Right atrium auricular region (tissue), 2 donors: ENCODE results near the gene AGK. TPM values are rescaled to one million over a fixed set of nuclear protein-coding genes. Genes with fewer than 3 reads are reported as not detected.
"Not testable (repeated sequence)": the region's sequence is repeated elsewhere in the genome, so short reads cannot be mapped to it uniquely, and the experiment has no call there.

Experiments used
- DNase-seq: peaks from one replicate; pipeline ENCODE4 v3.0.0-alpha.2; 2019; ENCODE audit warnings: low spot score
- H3K27ac ChIP-seq, 2 donors: fragments of 200-600 bp; sonication (generic); 1 replicate in 1 of 2; 2 replicates in 1 of 2; pipeline ENCODE4 v1.5.1; 2016 to 2019
- H3K27me3 ChIP-seq, 2 donors: fragments of 200-600 bp; sonication (generic); one replicate each; pipeline versions ENCODE4 v1.5.1 to v1.6.0; 2017 to 2019
- H3K36me3 ChIP-seq: fragments of 200-600 bp; sonication (generic); one replicate; pipeline ENCODE4 v1.5.1; 2016
- H3K4me1 ChIP-seq, 2 donors: fragments of 200-600 bp; sonication (generic); one replicate each; pipeline versions ENCODE4 v1.5.1 to v1.6.0; 2017 to 2019
- H3K4me3 ChIP-seq, 2 donors: fragments of 200-600 bp; sonication (generic); 1 replicate in 1 of 2; 2 replicates in 1 of 2; pipeline ENCODE4 v1.5.1; 2017 to 2019; ENCODE audit warnings: mild to moderate bottlenecking in 1 of 2, moderate library complexity in 1 of 2
- H3K9me3 ChIP-seq, 2 donors: fragments of 200-600 bp; sonication (generic); one replicate each; pipeline ENCODE4 v1.5.1; 2019
- total RNA-seq, 2 donors: library from RNA; depleted of rRNA; stranded (reverse); fragments of >200 nt; gene quantifications; one replicate each; pipeline ENCODE4 v1.1.0, GENCODE V29; 2016
- TF ChIP-seq, protein P1 (sequence below), 2 donors: fragments of 200-600 bp; sonication (generic); IDR thresholded peaks; one replicate each; pipeline ENCODE4 v1.5.1; 2019; ENCODE audit warnings: antibody characterized with exemption in 2 of 2

Gene AGK
- total RNA-seq, 2 donors from 2014 or later: 24.2 to 41.9 TPM

DNA sequence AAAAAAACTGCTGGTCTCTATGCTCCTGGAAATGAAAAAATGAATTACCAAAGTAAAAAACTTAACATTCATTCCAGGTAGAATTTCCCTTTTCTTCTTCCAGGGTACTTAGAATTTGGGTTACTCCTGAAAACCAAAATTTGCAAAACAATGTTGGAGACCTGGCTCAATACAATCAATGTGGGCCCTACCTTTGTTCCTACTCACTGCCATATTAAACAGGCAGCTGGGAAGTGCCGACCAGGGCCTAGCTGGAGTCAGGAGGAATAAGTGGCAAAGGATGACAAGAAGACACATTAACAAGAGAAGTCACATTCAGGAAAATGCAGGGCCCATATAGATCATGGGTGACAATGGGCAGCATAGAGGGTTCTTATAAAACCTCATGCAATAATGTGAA lies 6.4 kb upstream of the AGK start:
- TF ChIP-seq, protein P1, sequence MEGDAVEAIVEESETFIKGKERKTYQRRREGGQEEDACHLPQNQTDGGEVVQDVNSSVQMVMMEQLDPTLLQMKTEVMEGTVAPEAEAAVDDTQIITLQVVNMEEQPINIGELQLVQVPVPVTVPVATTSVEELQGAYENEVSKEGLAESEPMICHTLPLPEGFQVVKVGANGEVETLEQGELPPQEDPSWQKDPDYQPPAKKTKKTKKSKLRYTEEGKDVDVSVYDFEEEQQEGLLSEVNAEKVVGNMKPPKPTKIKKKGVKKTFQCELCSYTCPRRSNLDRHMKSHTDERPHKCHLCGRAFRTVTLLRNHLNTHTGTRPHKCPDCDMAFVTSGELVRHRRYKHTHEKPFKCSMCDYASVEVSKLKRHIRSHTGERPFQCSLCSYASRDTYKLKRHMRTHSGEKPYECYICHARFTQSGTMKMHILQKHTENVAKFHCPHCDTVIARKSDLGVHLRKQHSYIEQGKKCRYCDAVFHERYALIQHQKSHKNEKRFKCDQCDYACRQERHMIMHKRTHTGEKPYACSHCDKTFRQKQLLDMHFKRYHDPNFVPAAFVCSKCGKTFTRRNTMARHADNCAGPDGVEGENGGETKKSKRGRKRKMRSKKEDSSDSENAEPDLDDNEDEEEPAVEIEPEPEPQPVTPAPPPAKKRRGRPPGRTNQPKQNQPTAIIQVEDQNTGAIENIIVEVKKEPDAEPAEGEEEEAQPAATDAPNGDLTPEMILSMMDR (IDR thresholded peaks at IDR 0.05): no peak
- Histone ChIP-seq H3K4me1 (peaks cover 0 to 7% of the 10 kb centered on the region in 2 donors), H3K36me3 (no peaks in the 10 kb centered on the region), H3K27ac (no peak overlapping the region), H3K9me3 (no peaks in the 10 kb centered on the region), H3K4me3 (no peak overlapping the region), H3K27me3 (no peaks in the 10 kb centered on the region)
- DNase-seq: no peak

DNA sequence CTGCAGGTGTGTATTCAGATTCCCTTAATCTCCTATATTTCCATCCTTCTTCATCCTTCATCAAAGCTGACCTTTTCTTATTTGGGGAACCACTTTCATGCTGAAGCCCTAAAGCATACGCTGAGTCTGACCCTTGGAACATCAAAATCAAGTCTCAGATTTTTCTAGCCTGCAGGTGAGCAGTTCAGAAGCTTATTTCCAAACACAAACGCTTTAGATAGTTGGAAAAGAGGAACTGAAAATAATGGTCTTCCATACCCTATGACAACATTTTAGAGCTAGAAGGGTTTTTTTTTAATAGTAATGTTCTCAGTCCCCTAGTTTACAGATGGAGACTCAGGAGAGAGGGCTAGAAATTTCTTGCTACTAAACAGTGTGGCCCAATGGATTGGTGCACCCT lies 1.6 kb upstream of the AGK start:
- Histone ChIP-seq H3K9me3 (no peaks in the 10 kb centered on the region), H3K36me3 (no peaks in the 10 kb centered on the region), H3K27ac (no peak overlapping the region), H3K4me1 (peaks cover 0 to 21% of the 10 kb centered on the region in 2 donors), H3K4me3 (no peak overlapping the region), H3K27me3 (no peaks in the 10 kb centered on the region)
- DNase-seq: no peak
- TF ChIP-seq, protein P1 (IDR thresholded peaks at IDR 0.05): no peak

DNA sequence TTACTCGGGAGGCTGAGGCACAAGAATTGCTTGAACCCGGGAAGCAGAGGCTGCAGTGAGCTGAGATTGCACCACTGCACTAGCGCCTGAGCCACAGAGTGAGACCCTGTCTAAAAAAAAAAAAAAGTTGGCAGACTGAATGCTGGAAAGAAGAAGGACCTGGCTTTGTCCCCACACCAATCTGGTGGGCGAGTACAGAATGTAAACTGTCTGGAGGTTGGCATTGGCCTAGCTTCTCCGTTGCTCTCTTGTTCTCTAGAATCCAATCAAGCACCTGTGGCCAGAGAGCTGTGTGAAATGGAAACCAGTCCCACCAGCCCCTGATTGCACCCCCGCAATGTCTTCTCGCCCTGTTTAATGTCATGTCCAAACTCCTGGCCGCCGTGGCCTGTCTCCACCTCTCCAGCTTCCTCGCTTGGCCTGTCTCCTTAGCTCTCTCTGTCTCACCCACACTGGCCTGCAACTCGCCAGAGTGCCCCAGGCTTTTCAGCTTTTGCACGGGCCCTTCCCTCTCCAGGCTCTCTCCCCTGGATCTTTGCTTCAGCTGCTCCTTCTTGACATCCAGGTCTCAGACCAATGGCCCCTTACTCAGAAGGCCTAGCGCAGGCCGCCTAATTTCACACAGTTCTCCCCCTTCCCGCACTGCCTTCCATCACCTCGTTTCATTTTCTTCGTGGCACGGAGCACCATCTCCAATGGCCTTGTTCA lies 670 bp upstream of the AGK start:
- peak overlapping the region; percentile 87 to 95 for H3K4me3 ChIP-seq
- H3K4me1 ChIP-seq: peaks cover 0 to 21% of the 10 kb centered on the region in 2 donors
- no peaks in the 10 kb centered on the region for H3K9me3 ChIP-seq
- TF ChIP-seq, protein P1 (IDR thresholded peaks at IDR 0.05): no peak
- peak overlapping the region; percentile 79 to 84 for H3K27ac ChIP-seq
- DNase-seq: no peak
- peaks cover 2% of the 10 kb centered on the region for H3K36me3 ChIP-seq
- H3K27me3 ChIP-seq: no peaks in the 10 kb centered on the region

DNA sequence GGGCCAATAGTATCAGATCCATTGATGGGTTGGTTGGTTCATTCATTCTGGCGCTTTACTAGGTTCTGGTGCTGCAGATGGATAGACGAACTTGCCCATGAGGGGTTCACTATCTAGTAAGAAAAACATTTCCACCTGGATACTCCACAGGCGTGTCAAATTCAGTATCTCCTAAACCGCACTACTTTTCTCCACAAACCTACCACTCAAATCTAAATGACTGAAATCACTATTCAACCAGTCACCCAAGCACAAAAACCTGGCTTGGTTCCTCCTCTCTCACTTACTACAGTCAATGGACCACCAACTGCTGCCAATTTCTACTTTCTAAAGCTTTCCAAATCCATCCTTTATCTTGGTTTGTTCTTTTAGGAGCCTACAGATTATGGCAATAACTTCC lies 572 bp downstream of the AGK start:
- Histone ChIP-seq H3K27me3 (no peaks in the 10 kb centered on the region), H3K9me3 (no peaks in the 10 kb centered on the region), H3K36me3 (peaks cover 7% of the 10 kb centered on the region), H3K4me3 (peak overlapping the region; percentile 87 to 95), H3K27ac (peak overlapping the region; percentile 79 to 84), H3K4me1 (peaks cover 0 to 21% of the 10 kb centered on the region in 2 donors)
- DNase-seq: no peak
- TF ChIP-seq, protein P1 (IDR thresholded peaks at IDR 0.05): no peak

DNA sequence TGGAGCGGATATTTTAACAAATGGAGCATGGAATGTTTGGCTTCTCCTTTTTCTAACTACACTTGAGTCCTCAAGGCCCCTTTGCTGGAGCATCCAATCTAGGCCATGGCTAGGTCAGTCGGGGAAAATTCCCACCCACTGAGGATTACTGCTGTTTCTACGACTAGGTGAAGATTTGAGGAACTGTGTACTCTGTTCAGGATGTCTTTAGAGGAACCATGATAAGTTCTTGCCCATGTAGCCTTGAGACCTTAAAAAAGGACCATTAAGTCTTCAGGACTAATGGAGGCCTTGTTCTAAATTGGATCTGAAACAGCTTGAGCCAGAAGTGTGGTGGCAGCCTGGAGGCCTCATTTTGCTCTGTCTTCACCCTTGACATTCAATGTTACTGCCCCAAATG lies 6.2 kb downstream of the AGK start:
- Histone ChIP-seq H3K27ac (peak overlapping the region; percentile 59 to 71), H3K36me3 (peaks cover 7% of the 10 kb centered on the region), H3K27me3 (no peaks in the 10 kb centered on the region), H3K4me3 (no peak overlapping the region), H3K9me3 (peaks cover 0 to 8% of the 10 kb centered on the region in 2 donors), H3K4me1 (peaks cover 0 to 20% of the 10 kb centered on the region in 2 donors)
- DNase-seq: no peak
- TF ChIP-seq, protein P1 (IDR thresholded peaks at IDR 0.05): no peak

DNA sequence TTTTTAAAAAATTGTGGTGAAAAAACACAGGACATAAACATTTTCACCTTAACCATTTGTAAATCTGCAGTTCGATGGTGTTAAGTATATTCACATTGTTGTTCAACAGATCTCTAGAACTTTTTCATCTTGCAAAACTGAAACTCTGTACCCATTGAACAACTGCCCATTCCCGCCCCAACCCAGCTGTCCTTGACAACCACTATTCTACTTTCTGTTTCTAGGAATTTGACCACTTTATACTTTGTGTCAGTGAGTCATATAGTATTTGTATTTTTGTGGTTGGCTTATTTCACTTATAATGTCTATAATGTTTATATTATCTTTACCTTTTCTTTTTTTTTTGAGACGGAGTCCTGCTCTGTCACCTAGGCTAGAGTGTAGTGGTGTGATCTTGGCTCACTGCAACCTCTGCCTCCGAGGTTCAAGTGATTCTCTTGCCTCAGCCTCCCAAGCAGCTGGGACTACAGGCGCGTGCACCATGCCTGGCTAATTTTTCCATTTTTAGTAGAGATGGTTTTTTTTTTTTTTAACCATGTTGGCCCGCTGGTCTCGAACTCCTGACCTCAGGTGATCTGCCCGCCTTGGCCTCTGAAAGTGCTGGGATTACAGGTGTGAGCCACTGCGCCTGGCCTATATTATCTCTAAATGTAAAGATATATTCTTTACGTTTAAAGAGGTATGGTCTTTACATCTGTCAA lies 6.8 kb downstream of the AGK start:
- peak overlapping the region; percentile 59 to 71 for H3K27ac ChIP-seq

More for the DNA sequence above, 6.8 kb downstream of the AGK start:
- not testable (repeated sequence) for H3K36me3 ChIP-seq, DNase-seq, H3K27me3 ChIP-seq, H3K4me3 ChIP-seq, H3K9me3 ChIP-seq
- H3K4me1 ChIP-seq: peaks cover 0 to 20% of the 10 kb centered on the region in 2 donors
